NCI-H146 treated with DMSO at 0.1 percent for 48 hours (cell line): ENCODE measurements around the gene FBXO46.
"Not testable (repeated sequence)": the region's sequence is repeated elsewhere in the genome, so short reads cannot be mapped to it uniquely, and the experiment has no call there.

Experiments used
- DNase-seq: peaks from one replicate; lab custom pipeline; 2025; ENCODE audit not compliant: unreplicated experiment; lab: John Stamatoyannopoulos, UW

Gene FBXO46

DNA sequence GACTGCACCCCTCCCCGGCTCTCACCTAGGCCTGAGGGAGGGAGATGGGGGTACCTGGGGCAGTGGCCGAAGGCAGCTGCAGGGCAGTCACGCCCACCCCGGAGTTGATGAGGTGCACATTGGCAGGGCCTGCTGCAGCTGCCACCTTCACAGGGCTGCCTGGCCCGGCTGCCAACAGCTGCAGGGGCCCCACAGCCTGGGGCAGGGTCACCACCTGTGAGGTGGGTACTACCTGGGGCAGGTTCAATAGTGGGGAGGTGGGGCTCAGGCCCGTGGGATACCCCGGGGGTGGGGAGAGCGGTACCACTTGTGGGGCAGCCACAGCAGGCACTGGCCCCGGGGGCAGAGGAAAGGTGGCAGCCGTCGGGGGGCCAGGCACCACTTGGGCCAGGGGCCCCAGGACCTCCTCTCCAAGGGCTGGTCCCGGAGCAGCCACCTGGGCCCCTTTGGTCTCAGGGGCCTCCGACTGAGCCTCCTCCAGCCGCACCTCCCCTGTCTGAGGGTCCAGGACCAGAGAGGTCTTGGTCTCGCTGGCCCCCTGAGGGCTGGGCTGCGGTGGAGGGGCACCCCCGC lies 35.7 kb upstream of the FBXO46 start:
- DNase-seq, result no peak

DNA sequence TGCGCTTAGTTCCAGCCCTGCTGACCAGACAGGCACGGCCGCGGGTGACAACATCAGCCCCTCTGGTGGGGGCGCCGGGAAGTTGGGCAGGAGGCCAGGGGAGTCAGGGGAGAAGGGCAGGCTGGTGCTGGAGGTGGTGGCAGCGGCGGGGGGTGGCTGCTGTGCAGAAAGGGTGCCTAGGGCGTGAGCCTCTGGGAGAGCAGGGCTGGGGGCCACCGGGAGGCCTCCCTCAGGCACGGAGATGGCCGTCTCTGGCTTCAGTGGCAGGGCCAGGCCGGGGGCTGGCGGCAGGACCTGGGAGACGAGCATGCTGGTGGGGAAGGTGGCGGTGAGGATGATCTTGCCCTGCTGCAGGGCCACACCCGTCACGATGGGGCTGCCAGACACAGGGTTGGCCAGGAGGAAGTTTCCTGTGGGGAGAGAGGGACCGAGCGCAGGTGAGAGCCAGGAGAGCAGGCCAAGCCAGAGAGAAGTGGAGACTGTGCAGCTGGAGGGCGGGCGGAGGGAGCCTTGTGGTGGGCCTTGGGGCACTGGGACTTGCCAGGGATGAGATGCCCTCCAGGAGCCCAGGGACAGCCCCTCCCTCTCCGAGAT lies 35.1 kb upstream of the FBXO46 start:
- no peak for DNase-seq

DNA sequence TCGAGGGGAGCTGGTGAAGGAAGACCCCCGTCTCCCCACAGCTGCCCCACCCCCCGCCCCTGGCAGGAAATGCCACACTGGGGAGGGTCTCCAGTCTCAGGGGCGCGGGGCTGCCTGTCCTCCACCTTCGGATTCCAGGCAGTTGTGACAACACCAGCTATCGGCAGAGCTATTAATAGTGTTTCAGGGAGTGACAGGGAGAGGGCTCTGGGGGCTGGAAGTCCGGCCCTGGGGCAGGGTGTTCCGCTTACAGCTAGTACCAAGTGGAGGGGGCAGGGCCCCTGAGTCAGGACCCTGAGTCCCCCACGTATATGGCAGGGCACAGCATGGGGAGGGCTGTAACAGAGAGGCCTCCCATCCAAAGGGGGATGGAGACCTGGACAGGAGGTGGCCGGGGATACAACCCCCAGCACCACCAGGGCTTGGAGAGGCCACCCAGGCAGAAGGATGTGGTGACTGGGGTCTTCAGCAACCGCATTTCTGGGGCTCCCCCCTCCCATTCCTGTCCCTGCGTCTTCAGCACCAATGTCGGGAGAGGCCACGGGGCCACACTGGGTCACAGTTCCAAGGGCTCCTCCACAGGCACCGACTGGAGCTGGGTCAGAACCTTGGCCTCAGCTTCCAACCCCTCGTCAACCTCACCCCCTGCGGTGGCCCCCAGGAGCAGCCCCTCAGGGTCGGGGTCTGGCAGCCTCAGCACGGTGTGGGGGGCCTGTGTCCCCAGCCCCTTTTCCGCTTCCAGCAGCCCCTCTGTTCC lies 34.4 kb upstream of the FBXO46 start:
- DNase-seq, result no peak

DNA sequence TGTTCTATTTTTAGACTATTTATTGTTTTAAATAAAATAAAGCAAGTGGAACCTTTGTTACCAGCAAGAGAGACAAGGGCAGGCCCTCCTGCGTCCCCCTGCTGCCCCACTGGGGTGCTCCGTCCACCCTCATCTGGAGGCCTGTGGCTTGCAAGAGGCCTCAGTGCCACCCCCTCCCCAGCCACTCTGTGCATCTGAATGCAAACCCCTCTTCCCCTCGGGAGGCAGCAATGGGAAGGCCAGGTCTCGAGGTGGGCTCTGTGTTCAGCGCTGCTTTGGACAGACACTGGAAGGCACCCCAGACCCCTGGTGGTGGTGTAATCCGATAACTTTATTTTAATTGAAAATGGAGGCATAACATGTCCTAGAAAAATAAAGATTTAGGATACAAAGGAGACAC lies 33.8 kb upstream of the FBXO46 start:
- no peak for DNase-seq

DNA sequence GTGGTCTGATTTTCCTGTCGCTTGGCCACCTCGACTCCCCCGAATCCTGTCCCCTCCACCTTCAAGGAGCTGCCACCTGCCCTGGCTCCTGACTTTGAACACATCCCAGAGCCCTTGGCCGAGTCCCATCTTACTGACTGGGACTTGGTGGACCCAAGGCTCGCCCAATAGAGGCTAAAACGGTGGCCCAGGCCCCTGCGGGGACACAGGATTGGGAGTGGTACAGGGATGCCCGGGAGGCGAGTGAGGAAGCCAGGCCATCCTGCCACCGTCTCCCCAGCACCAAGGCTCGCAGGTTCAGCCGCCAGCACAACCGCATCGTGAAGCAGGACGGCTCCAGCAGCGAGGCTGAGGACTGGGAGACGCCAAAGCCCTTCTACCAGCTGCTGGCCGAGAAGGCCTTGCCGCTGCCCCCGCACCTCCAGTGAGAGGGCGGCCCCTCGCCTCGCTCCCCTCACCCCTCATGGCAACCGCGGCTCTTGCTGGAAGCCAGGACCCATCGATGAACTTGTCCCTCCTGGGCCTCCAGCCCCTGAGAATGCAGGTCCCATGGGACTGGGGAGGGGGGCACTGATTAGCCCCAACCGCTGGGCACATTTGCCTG lies 33.1 kb upstream of the FBXO46 start:
- DNase-seq, result no peak

DNA sequence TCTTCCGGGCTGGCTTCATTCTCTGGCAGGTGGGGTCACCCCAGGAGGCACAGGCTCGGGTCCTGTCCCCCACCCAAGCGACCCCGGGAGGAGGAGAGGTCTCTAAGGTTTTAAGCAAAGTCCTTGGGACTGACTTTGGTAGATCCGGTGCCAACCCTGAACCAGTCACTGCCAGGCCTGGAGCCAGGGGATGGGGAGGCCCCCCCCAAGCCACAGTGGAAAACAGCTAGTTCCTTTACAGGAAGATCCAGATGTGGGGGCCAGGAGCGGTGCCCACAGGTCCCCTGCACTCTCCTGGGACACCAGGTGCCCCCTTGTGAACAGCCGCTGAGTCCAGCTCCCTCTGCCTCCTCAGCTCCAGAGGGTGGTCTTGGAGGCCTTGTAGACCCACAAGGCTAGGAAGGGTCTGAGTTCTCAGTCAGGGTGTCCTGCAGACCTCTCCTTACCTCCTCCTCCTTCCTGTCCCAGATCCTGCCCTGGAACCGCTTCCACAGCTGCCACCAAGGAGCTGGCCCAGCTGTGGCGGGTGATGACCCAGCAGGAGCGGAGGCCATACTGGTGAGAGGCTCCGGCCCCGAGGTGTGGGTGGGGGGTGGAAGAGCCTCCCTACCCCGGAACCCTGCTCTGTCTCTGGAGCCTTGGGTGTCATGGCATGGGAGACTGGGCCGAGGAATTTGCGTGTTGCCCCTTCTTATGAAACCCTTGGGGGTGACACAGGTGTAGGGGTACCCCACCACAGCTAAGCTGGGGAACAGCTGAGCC lies 32.4 kb upstream of the FBXO46 start:
- DNase-seq, result no peak

GRCh38 chr19:45761714-45762113 lies 31.0 kb upstream of the FBXO46 start:
- DNase-seq, result no peak

GRCh38 chr19:45758921-45759320 lies 28.2 kb upstream of the FBXO46 start:
- DNase-seq, result no peak

DNA sequence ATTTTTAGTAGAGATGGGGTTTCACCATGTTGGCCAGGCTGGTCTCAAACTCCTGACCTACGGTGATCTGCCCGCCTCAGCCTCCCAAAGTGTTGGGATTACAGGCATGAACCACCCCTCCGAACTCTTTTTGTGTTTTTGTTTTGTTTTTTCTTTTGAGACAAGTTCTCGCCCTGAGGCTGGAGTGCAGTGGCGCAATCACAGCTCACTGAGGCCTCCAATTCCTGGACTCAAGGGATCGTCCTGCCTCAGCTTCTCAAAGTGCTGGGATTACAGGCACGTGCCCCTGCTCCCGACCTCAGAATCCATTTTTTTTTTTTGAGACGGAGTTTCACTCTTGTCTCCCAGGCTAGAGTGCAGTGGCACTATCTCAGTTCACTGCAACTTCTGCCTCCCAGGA lies 27.0 kb upstream of the FBXO46 start:
- DNase-seq, result no peak

GRCh38 chr19:45754323-45754722 lies 23.6 kb upstream of the FBXO46 start:
- DNase-seq, result no peak

DNA sequence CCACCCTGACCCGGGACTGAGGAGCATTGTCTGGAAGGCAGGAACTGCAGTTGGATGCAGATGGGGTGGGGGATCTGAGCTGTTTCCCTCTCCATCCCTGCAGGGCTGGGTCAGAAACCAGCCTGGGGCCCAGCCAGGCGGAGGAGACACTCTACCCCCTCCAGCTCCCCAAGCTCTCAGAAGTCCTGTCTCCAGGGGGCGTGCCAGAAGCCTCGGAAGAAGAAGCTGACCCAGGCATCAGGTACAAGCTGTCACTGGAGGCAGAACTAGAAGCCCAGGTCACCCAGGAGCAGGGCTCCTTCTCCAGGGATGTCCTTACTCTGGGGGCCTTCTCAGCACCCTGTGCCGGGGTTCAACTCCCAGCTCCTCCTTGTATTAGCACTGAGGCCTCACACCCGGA lies 22.9 kb upstream of the FBXO46 start:
- no peak for DNase-seq

DNA sequence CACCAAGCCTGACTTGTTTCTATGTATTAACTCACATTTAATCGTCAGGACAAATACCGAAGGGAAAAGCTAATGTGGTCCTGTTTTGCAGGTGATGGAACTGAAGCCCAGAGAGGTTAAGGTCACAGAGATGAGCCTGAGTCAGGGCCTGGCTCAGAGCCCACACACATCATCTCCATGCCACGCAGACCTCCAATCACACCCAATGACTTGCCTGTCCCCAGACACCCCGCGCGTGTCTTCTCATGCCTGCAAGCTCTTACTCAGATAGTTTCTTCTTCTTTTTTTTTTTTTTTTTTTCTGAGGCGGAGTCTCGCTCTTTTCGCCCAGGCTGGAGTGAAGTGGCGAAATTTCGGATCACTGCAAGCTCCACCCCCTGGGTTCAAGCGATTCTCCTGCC lies 21.9 kb upstream of the FBXO46 start:
- DNase-seq, result no peak

- DNase-seq, result not testable (repeated sequence)
Measured at GRCh38 chr19:45751483-45751882, 20.8 kb upstream of the FBXO46 start.

DNA sequence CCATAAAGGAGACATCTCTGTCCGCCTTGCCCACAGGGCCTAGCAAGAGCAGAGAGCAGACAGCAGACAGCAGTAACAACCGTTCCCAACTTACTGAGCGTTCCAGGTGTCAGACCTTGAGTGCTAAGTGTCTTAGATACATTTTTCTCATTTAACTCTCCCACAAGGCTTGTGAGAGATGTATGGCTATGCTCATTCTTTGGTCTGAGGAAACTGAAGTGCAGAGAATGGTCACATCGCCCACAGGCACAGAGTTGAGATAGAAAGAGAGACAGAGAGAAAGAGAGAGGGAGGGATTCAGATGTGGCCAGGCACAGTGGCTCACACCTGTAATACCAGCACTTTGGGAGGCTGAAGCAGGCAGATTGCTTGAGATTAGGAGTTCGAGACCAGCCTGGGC lies 16.8 kb upstream of the FBXO46 start:
- DNase-seq, result no peak

- no peak for DNase-seq
Measured at GRCh38 chr19:45746866-45747265, 16.2 kb upstream of the FBXO46 start.

GRCh38 chr19:45745606-45746005 lies 14.9 kb upstream of the FBXO46 start:
- no peak for DNase-seq

DNA sequence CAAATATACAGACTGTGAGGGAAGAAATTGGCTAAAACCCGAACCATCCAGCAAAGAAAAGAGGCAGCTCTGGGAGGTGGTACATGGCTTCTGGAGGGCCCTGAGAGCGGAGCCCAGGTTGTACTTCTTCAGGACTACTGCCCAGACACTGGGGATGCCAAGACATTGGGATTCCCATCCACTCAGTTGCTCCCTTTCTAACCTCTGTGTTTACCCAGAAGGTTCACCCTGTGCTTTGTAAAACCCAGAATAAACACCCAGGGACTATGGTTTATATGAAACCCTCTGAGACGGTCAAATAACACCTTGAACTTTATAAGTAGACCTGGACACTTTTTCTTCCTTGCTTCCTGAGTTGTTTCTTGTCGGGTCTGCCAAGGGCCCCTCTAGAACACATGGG lies 12.3 kb upstream of the FBXO46 start:
- no peak for DNase-seq

DNA sequence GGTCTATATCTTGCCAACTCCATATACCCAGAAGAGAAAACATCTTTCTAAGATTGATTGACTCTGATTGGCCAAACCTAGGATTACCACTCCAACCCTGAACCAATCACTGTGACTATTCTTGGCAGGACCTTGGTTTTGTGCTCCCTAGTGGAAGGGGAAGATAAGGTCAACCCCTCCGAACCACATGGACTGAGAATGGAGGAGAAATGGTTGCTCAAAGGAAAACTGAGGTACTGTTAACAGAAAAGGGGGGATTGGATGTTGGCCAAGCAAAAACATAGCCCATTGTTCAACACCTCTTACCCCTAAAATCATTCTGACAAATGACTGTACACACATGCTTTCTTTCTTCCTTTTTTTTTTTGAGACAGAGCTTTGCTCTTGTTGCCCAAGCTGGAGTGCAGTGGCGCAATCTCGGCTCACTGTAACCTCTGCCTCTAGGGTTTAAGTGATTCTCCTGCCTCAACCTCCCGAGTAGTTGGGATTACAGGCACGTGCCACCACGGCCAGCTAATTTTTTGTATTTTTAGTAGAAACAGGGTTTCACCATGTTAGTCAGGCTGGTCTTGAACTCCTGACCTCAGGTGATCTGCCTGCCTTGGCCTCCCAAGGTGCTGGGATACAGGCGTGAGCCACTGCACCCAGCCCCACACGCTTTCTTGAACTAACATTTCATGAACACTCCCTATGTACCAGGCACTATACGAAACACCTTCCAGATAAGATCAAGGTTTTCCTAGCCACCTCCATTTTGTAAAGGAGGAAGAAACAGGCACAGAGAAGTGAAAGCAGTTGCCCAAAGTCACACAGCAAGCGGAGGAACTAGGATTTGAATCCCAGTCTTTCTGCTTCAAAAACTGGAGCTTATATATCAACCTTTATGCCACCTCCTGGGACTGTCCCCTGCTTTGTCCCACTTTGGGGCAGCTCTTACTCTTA lies 9.1 kb upstream of the FBXO46 start:
- DNase-seq, result no peak

DNA sequence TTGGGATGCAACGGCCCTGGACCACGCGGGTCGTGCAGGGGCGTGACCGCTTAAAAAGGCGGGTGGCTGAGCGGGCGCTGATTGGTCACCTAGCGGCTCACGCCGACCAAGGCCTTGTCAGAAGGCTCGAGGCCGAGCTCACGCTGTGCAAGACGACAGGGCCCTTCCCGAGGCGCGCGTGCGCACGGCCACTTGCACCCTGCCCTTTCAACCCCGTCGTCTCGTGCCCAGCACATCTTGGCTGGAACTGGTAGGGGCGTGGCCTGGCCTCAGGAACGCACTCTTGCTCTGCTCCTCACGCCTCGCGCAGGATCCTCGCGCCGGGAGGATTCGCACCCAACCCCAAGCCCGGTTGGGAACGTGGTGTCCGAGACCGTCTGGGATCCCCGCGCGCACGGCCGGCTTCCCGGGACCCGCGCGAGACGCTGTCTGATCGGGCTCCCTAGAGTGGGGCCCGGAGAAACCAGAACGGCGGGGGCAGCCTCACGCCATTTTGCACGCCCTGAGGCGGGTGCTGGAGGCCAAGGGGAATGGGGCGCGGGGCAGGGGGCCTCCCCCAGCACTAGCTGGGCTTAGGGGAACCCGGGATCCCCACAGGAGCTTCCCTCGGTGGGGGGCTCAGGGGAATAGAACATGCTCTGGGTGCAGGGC lies 2.6 kb upstream of the FBXO46 start, which contains the start of gene MEIOSIN:
TSS of gene MEIOSIN (plus strand) at position 280 of the 651 bp plus-strand sequence. CDS start 1,938 bp downstream, outside the sequence.
- no peak for DNase-seq

- no peak for DNase-seq
Measured at GRCh38 chr19:45729800-45730290, 851 bp downstream of the FBXO46 start.
